Activated CD4-positive, alpha-beta T cell treated with anti-CD3 and anti-CD28 coated beads, Interleukin-2, amount 50 U/mL, for 48 hours (primary cell): Measurements from ENCODE around the gene PDZRN3.

Experiments
- DNase-seq, 2 experiments: peaks; one replicate each; pipeline ENCODE4 v3.0.0-alpha.2; 2020

PDZRN3 gene

DNA sequence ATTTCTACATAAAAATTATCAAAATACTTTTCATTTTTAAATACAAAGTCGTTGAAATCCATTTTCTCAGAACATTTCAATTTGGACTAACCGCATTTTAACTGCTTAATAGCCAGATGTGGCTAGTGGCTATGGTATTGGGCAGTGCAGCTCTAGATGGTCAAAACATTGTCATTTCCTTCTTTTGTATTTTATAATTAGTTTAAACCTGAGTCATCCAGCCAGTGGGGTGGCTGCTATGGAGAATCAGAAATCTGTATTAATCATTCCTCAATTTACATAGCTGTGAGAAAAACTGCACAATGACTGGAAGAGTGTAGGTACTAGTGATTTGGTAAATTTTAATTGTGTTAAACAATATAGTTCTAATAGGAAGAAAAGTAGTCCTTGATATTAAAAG lies 245.3 kb downstream of the PDZRN3 start:
- DNase-seq, result no peak

DNA sequence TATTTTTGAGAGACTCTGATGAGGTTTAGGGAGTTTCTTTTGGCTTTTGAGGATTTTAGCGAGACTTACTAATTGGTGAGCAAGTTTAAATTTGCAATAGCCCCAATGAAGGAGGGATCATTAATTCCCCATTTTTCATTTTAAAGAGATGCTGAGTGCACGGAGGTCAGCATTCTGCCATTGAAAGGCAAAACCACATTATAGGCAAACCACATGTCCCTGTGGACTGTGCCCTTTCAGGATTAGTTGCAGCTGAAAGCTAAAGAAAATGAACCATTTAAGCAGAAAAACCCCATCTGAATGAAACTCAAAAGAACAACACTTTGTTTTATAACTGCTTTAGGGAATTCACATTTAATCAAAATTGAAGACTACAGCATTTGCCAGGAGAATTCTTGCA lies 246.5 kb downstream of the PDZRN3 start:
- no peak for DNase-seq

DNA sequence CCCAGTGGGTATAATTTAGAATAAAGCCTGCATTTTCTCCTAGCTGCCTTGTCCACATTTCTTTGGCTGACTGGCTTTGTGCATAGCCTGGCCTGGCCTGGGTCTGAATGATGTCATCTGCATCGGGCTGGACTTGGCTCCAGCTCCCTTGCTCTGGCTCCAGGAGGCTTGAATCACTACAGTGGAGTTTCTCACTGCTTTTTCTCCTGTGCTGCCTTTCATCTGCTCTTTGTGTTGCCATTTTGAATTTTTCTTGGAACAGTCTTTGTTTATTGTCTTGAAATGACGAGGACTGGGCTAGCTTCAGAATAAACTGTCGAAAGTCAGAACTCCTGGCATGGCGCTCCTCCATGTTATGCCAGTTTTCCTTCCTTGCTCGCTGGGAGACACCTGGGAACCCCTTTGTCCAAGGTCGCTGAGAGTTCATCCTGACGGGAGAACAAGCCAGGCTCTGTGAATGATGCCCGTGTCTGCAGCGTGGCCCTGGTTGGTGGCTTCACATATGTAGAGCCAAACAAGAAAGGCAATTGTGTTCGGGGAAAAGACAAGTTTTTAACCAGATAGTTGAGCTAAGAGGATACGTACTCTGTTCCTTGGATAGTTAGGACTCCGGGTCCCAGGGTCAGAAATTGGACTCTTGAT lies 258.9 kb downstream of the PDZRN3 start:
- no peak for DNase-seq

GRCh38 chr3:73364517-73364916 lies 260.2 kb downstream of the PDZRN3 start:
- DNase-seq, result no peak

- DNase-seq, result no peak
Observed at GRCh38 chr3:73363093-73363492, 261.6 kb downstream of the PDZRN3 start.

- no peak for DNase-seq
Observed at GRCh38 chr3:73361591-73361990, 263.1 kb downstream of the PDZRN3 start.

GRCh38 chr3:73353649-73354217 lies 271.0 kb downstream of the PDZRN3 start:
- DNase-seq, result no peak

GRCh38 chr3:73352841-73353645 lies 271.7 kb downstream of the PDZRN3 start:
- no peak for DNase-seq

GRCh38 chr3:73351423-73352071 lies 273.2 kb downstream of the PDZRN3 start:
- DNase-seq, result no peak

- no peak for DNase-seq
Observed at GRCh38 chr3:73350996-73351395, 273.7 kb downstream of the PDZRN3 start.

DNA sequence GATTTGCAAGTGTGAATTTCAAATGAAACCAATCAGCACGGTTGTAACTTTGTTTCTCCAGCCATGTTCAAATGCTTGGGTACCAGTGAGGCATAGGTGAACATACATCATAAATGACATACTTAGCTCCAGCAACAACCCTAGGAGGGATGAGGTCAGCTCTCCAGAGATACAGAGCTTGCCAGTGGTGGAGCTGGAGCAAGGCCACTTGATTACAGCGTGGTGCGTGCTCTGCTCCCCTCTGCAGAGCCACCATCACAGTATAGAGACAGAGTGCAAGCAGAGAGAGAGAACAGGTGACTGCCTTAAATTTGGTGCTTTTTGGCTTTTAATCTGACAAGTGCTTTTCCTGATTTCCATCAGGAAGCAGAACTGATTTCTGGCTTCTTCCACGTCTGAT lies 275.1 kb downstream of the PDZRN3 start:
- DNase-seq, result no peak

GRCh38 chr3:73342077-73342476 lies 282.7 kb downstream of the PDZRN3 start:
- DNase-seq, result no peak

DNA sequence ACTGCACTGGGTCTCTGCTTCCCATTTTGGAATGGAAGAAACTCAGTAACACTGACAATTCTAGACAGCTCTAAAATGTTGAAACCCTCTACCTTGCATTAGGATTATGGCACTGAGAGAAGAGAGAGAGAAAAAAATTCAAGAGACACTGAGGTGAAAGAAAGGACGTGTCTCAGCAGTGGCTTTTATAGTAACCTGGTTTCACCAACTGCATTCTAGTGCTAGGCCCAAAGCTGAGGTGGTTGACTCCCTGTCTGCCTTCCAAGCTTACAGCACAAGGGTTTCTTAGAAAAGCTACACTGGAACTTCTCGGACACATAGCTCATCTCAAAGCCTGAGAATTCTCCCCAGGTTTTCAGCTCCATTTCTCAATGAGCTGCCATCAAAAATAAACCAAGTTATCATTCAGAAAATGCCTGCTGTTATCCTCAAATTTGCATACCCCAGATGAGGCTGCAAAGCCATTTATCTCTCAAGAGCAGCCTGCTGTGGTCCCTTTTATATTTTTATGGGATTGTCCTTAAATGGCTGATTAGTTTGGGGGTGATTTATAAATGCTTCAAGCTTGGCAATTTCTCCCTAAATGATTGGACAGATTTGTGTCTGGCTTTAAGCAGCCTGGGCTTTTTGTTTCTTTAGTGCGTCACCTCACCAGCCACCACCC lies 283.3 kb downstream of the PDZRN3 start:
- no peak for DNase-seq

DNA sequence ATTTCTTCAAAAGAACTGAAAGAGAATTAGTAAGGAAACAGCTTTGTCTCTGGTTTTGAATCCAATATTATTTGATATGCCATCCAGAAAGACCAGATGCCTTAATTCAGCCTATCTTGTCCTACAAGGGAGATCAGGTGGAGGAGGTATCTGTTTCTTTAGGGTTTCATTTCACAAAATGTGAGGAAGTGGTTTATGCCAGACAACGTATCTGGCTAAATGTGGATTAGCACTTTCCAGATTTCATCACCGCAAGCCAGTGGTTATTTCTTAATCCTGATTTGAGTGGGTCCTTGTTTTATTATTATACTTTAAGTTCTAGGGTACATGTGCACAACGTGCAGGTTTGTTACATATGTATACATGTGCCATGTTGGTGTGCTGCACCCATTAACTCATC lies 292.2 kb downstream of the PDZRN3 start:
- no peak for DNase-seq
